NCI-H2107 treated with DMSO at 0.1 percent for 48 hours (cell line): ENCODE measurements around the gene CCDC192.
"Not testable (repeated sequence)": the region's sequence is repeated elsewhere in the genome, so short reads cannot be mapped to it uniquely, and the experiment has no call there.

Experiments used
- DNase-seq: peaks from one replicate; lab custom pipeline; 2025; ENCODE audit not compliant: unreplicated experiment; lab: John Stamatoyannopoulos, UW

Gene CCDC192

DNA sequence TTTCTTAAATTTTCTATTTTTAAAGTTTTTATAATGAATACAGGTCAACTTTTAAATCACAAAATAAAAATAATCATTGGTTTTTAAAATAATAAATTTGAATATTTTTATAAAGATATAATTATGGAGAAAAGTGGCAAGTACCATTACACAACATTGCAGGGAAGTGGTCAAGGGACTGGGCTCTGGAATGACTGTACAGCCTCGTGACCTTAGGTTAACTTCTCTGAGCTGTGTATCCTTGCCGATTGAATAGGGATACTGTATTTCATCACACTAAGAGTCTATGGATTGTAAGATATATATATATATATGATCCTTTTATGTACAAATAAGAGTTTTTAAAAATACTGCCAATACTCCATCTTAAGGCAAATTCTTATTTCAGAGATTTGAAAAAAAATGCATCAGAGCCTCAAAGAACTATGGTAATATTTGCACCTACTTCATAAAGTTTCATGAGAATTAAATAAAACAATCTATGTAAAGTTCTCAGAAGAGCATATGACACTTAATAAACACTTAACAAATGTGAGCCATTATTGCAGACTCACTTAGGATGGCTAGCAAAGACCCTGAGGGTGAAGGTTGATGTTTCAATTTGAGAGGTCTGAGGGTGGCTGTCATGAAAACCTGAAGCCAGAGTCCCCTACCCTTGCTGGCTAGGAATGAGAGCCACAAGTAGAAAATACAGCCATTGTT, 136.5 kb downstream of the CCDC192 start:
- DNase-seq, result no peak

DNA sequence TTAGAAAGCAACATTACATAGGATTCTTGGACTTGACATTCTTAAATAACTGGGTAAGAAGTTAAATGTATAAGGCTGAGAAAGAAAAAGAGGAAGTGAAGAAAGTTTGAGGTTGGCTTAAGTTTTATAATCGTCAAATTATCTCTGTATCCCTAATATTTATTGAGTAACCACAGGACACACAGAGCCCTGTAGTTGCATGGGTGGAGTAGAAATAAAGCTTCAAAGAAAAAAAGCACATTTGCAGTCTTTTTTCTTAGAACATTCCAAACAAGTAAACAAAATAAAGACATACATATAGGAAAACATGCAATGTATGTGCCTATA, 137.0 kb downstream of the CCDC192 start:
- no peak for DNase-seq

DNA sequence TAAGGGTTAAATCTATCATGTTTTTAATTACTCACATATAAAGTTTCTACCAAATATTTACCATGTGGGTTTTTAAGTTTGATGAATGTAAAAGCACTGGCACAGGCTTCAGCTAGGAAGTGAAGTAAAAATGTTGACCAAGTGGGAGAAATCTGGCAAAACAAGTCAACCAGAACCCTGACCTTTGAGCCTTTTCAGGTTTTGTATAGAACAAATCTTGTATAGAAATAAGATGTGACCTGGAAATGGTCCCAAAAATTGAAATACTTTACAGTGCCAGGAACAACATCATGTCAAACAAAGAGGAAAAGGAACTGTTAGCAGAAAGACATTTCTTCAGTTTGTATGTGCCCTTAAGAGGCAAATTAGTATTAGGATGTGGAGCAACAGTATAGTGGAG, 137.6 kb downstream of the CCDC192 start:
- no peak for DNase-seq

DNA sequence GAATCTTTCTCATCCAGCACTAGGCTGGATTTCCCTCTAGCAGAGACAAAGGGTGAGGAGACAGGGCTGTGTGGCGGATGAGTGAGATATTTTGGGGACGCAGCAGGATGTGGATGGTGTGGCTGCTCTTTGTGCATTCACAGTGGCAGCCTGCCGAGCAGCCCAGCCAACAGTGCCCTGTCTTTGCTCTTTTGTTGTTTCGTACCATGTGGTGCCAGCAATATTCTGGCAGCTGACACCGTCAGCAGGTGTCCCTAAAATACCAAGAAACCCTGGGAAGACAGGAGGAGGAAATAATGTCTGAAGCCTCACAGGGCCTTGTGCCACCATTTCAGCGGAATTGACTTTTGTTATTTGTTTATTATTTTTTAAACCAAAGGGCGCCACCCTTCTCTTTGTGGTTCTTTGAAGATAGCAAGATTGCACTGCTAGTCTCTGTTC, 141.4 kb downstream of the CCDC192 start:
- peak; percentile 8 for DNase-seq

DNA sequence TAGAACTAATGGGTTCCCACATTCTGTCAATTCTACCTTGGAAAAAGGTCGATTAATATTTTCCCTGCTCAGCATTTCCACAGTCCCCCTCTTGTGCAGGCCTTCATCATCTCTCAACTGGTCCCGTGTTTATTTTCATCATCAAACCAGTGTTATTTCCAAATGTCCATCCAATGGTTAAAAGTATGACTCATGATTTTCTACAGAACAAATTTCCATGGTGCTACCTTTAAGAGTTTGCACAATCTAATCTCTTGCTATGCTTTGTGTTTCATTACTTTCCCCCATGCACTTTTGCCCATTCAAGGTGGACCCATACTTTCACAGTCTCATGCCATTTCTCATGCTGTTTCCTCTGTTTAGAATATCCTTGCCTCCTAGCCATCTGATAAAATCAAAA, 143.7 kb downstream of the CCDC192 start:
- no peak for DNase-seq

DNA sequence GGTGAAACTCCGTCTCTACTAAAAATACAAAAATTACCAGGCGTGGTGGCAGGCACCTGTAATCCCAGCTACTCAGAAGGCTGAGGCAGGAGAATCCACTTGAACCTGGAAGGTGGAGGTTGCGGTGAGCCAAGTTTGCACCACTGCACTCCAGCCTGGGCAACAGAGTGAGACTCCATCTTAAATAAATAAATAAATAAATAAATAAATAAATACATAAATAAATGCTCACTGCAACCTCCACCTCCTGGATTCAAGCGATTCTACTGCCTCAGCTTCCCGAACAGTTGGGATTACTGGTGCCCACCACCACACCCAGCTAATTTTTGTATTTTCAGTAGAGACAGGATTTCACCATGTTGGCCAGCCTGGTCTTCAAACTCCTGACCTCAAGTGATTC, 144.4 kb downstream of the CCDC192 start:
- not testable (repeated sequence) for DNase-seq

DNA sequence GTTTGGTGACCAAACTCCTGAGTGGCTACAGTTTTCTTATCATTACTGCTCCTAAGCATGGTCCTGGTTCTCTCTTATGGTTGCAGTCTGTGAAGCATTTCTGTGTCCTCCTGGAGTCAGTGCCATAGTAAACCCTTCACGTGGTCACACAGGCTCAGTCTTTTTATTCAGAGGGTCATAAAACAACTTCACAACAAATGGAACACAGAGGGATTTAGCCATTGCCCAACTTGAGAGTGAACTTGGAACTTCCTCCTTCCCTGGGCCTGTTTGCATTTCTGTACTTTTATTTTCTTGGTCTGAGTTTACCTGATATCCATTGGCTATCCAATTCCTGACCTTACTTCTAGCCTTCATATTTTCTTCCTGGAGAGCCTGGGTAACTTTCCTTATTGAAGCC, 144.9 kb downstream of the CCDC192 start:
- no peak for DNase-seq

DNA sequence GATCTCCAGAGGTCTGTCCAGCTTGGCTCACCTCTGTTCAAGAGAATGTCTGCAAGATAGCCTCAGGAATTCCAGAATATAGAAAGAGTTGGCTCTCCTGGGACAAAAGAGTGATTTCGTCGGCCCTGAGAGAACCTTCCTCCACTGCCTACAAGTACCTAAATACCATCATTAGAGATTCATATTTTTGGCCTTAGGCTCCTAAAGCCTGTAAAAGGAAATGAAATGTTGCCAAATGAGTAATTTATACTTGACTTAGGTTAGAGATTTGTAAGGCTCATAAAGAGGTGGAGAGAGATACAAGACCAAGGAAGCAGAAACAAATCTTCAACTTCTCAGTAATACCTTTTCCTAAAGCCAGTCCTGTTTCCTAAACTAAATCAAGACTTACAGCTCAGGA, 146.2 kb downstream of the CCDC192 start:
- DNase-seq, result no peak

DNA sequence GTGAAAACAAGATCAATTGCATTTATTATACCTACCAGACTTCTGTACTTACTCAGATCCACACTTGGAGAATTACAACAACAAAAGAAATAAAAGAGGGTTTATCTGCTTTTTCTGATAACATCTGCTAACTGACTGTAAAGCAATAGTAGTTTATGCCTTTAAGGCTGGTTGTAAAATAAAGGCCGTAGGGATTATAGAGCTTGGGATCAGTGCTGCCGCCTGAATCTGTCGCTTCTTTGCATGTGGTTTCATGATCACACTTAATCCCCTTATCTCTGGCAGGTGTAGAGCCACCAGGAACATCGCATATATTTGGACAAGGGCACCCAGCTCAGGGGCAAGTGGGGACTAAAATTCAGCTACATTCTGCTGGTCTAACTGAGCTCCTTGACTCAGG, 146.7 kb downstream of the CCDC192 start:
- no peak for DNase-seq

DNA sequence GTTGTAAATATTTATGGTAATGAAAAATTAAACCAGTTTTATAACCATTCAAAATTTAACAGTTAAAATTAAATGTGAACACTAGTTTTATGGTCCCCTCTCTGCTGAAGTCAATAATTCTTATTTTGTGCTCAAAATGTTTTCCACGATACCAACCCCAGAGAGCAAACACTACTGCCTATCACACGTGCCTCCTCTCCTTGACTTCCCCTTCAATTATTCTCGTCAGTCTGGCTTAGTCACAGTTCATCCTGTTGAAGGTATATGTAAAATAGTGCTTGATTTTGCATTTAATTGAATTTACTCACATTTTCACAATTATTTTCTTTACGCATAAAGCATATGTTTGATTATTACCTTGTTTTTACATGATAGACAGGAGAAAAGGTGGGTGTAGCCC, 148.8 kb downstream of the CCDC192 start:
- DNase-seq, result no peak

DNA sequence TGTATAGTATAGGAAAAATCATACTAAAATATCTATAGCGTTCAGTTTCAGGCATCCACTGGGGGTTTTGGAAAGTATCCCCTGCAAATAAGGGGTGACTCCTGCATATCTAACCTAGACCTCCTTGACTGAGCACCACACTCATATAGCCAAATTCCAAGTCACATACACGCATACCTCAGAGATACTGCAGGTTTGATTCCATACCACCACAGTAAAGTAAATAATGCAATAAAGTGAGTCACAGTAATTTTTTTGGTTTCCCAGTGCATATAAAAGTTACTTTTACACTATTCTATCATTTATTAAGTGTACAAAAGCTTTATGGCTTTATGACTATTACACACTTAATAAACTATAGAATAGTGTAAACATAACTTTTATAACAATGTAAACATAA, 151.3 kb downstream of the CCDC192 start:
- DNase-seq, result no peak

DNA sequence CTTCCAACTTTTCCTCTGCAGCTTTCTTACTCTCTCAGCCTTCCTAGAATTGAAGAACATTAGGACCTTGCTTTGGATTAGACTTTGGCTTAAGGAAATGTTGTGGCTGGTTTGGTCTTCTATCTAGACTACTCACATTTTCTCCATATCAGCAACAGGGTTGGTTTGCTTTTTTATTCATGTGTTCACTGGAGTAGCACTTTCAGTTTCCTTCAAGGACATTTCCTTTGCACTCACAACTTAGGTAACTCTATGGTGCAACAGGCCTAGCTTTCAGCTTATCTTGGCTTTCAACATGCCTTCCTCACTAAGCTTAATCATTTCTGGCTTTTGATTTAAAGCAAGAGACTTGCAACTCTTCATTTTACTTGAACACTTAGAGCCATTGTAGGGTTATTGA, 153.1 kb downstream of the CCDC192 start:
- DNase-seq, result no peak

DNA sequence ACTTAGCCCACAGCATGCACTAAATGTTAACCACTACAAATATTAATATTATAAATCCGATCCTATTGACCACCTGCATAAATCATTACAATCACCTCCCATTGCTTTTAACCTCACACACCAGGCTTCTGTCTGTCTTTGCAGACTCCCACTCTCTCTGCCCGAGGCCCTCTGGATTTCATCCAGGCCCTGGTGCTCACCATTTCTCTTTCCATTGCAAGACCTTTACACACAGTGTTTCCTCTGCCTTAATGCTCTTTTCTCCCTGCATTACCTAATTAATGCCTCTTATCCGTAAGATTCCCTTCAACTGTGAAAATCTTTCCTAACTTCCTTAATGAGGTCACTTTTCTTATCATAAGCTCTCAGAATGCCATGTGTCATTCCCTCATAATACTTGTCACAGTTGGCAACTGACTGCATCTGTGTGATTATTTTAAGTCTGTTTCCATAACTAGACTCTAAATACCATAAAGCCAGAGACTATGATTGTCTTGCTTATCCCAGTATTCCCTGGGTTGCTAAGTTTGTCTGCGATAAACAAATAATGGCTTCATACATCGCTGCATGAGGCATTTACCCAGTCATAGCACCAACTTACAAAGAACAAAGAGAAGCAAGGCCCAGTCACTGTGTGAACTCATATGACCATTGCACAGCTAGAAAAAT, 155.1 kb downstream of the CCDC192 start:
- DNase-seq, result no peak

DNA sequence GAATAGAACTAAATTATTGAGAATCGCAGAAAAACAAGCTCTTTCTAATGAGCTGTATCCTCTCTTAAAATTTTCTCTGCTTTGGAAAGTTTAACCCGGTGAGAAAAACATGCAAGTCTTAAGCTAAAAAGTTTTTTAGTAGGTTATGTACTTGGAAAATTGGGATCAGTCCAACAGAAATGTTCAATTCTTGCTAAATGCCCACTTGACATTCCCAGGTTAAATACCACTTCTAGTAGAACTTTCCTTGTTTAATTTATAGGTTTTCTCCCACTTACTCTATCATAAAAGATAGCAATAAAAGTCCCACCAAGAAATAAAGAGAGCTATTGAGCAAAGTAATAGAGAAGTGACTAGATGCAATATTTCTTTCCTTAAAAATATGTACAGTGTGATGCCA, 157.1 kb downstream of the CCDC192 start:
- DNase-seq, result no peak

DNA sequence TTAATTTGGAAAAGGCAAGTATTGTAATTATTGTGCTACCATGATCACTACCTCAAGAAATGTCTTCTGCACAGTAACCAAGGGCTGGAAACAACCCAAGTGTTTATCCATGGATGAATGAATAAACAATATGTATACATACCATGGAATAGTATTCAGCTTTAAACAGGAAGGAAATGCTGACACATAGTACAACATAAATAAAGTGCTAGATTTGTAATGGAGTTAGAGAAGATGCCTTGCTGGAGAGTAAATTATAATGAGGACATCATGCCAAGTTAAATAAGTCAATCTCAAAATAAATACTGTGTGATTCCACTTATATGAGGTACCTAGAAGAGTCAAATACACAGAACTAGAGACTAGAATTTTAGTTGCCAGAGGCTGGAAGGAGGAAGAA, 160.0 kb downstream of the CCDC192 start:
- no peak for DNase-seq

DNA sequence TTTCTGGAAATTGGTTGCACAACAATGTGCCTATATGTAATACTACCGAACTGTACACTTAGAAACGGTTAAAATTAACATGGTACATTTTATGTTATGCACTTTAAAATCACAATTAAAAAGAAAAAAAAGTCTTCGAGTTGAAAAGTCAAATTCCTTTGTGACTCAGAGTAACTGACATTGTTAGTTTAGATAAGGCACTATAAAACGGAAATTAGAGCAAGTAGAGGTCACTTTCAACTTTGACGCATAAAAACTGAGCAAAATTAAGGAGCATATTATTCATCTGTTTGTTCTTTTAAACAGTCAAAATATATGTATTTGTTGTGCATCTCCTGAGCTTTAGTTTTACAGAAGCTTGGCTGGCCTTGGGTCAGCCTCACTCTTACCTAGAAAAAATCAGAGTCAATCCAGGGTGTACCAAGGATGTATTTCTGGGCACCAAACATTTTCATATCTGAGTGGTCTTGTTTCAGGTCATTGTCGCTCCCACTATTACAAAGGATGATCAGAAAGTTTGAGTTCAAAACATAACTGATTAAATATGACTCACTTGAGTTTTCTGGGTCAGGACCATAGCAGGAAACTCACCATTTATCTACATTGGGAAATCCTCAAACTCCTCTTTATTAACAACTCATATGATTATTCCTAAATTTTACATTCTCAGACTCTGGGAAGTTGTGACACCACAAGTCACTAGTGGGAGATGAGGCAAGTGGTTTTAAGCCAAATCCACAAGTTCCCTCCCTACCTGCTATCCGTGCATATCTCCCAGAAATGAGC, 160.6 kb downstream of the CCDC192 start:
- DNase-seq, result no peak

DNA sequence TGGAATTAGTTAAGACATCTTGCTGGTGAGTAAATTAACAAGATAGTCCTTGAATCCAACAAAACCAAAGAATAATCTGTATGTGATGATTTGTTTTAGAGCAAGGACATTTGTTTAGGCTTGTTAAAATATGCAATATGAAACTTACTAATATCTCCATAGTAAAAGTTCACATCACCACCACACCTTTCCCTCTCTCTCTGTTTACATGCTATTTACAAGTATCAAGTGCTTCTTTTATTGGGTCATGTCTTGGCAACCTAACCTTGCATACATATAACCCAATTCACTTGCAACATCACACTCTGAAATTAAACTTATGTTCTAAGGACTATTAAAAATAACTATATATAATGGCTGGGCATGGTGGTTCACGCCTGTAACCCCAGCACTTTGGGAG, 161.3 kb downstream of the CCDC192 start:
- no peak for DNase-seq

DNA sequence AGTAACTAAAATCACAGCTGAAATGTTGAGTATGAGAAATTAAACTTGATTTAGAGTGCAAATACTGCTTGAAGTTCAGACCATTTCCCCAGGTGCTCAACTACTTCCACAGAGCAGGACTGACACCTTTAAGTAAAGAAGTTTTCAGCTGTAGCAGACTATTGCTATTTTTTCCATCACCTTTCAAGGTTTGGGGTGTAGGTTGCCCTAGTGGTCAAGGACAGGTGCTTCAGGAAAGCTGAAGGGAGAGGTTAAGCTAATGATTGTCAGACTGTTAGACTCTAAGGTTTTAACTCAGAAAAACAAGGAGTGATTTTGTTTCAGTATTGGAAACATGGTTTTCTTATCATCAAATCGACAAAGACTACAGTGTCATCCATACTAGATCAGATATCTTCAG, 162.1 kb downstream of the CCDC192 start:
- no peak for DNase-seq

DNA sequence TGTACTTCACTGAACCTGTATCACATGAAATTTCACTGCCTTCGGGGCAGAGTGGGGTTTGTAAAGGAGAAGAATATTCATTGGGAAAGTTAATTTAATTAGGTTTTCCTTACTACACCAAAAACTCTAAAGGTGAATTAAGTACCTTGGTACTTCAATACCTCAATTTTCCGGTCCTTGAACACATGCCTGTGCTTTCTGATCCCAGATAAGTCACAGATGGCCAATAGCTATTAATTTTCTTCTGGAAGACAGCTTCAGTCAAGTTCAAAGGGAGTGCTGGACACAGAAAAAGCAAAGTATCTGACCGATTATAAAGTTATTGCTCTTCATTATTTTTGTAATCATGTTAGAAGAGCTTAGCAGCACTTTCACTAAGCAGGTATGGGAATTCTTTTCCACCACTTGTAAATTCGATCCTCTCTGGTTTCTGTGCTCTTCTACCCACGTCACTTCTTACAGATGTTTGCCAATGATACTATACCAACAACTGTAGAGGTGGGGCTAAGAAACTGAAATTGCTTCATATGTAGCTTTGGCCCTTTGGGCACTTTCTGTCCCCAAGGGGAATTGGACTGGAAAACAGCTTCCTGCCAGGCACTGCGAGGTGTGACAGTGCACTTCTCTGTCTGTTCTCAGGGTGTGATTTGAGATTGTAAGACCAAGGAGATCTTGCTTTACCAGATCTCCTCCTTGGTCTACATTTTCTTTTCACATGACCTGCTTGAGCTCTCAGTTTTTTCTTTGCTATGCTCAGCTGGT, 164.0 kb downstream of the CCDC192 start:
- DNase-seq, result no peak

DNA sequence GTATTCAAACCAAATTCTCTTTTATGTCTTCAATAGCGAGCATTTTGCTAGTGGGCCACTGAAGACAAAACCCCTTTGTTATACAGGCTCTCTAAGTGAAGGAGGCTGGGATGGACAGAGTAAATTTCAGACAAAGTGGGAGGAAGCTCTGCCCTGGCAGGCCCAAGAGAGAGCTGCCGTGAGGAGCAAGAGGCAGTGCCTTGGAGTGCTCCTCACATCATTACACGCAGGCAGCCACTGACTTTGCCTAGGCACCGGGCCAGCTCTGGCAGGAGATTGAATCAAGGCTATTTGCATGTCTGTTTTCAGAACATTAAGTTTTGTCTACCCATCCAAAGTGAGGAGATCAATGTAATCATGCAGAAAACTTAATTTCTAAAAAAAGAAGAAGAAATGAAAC, 167.7 kb downstream of the CCDC192 start:
- DNase-seq, result no peak

DNA sequence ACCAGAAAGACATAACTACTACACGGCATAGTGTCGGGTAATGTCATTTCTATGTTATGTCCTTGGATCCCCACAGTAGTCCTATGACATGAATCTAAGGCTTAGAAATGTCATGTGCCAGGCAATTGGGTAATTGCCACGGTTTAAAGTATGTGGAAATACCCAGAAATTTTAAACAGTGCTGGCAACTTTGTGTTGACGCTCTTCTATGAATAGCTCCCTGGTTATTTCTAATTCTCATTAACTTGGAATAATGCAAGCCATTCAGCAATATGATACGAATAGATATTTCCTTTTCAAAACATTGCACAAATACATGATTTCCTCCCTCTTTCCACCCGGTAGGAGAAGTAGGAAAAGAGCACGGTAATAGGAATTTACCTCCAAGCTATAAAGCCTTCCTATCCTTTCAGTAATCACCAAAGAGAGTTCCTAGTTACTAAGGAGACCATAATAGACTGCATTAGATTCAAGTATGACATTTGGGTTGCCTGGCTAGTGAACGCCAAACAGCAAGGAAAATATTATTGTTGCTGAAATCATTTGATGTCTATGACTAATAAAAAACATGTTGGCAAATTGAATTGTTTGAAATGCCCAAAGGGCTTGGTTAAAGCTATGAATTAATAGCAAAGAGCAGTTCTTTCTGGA, 168.4 kb downstream of the CCDC192 start:
- DNase-seq, result no peak
